PC-3 (cell line): ENCODE data around the gene HMG20A.

Experiments used
- EZH2 ChIP-seq: fragments of 300-600 bp; sonication (generic); IDR thresholded peaks from one replicate; pipeline ENCODE4 v1.6.1; 2017; ENCODE audit warnings: antibody characterized with exemption, mild to moderate bottlenecking, low read length; ENCODE audit not compliant: unreplicated experiment
- EZH2phosphoT487 ChIP-seq: fragments of 300-600 bp; sonication (generic); IDR thresholded peaks from 2 replicates; pipeline ENCODE4 v1.6.1; 2018; ENCODE audit warnings: mild to moderate bottlenecking, antibody characterized with exemption, low read length, borderline replicate concordance
- TF ChIP-seq, protein P1 (sequence below): fragments of 300-600 bp; sonication (generic); conservative IDR thresholded peaks from 2 replicates; pipeline ENCODE4 v1.5.1; 2017; ENCODE audit warnings: antibody characterized with exemption, low read depth, mild to moderate bottlenecking, low read length

DNA sequence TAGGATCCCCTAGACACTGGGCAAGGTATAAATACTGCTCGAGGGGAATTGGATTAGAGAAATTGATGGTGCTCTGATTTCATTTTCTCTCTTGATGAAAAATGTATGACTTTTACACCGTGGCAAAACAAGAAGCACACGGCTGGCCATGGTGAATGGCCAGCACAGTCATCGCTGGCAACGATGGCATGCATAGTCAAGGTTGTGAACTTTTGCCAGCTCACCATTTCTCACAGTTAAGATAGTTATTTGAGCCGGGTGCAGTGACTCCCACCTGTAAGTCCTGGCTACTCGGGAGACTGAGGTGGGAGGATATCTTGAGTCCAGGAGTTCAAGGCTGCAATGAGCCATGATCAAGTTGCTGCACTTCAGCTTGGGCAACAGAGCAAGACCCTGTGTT, 95.4 kb downstream of the HMG20A start:
- TF ChIP-seq, protein P1, sequence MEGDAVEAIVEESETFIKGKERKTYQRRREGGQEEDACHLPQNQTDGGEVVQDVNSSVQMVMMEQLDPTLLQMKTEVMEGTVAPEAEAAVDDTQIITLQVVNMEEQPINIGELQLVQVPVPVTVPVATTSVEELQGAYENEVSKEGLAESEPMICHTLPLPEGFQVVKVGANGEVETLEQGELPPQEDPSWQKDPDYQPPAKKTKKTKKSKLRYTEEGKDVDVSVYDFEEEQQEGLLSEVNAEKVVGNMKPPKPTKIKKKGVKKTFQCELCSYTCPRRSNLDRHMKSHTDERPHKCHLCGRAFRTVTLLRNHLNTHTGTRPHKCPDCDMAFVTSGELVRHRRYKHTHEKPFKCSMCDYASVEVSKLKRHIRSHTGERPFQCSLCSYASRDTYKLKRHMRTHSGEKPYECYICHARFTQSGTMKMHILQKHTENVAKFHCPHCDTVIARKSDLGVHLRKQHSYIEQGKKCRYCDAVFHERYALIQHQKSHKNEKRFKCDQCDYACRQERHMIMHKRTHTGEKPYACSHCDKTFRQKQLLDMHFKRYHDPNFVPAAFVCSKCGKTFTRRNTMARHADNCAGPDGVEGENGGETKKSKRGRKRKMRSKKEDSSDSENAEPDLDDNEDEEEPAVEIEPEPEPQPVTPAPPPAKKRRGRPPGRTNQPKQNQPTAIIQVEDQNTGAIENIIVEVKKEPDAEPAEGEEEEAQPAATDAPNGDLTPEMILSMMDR, result no peak
- TF ChIP-seq EZH2phosphoT487 (no peak), EZH2 (no peak)
